ENCODE measurements around the gene MAB21L4. TPM values are rescaled to one million over a fixed set of nuclear protein-coding genes. Genes with fewer than 3 reads are reported as not detected.

Gene MAB21L4
- polyA plus RNA-seq, 2 donors = 181 to 254 TPM

DNA sequence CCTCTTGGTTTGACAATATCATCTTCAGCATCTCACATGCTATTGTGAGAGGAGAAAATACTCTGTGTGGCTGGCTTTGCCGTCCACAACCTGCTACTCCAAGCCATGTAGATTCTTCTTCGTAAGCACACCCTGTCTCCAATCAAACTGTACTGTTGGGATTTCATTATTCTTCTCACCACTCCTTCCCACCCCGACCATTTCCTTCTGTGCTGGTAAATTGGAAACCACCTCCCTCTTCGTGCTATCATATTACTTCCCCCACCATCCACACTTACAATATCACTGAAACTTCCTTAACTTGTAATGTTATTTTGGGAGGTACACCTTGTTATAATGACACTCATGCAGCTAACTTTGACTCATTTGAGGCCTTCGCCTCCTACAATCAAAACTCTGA, 30.6 kb downstream of the MAB21L4 start:
- no peaks in the 10 kb centered on the region for H3K4me1 ChIP-seq (ENCODE audit: control insufficient read depth in 2 of 2, insufficient read depth in 2 of 2, low read length in 1 of 2)
- H3K9me3 ChIP-seq (ENCODE audit: control insufficient read depth in 2 of 2, insufficient read depth in 1 of 2, low read depth in 1 of 2, low read length in 1 of 2) = no peaks in the 10 kb centered on the region
- WGBS, 2 donors = 73 to 81% methylated on average over 5 of the region's 5 CpGs
- no peaks in the 10 kb centered on the region for H3K27me3 ChIP-seq (ENCODE audit: control insufficient read depth in 1 of 2, insufficient read depth in 2 of 2, low read length in 2 of 2)
- no peaks in the 10 kb centered on the region for H3K36me3 ChIP-seq (ENCODE audit: control insufficient read depth in 2 of 2, insufficient read depth in 2 of 2, low read length in 1 of 2)
- H3K4me3 ChIP-seq (ENCODE audit: low read depth in 1 of 2, low read length in 2 of 2) = no peak overlapping the region
- H3K27ac ChIP-seq (ENCODE audit: low read depth in 2 of 2, low read length in 1 of 2) = no peak overlapping the region

DNA sequence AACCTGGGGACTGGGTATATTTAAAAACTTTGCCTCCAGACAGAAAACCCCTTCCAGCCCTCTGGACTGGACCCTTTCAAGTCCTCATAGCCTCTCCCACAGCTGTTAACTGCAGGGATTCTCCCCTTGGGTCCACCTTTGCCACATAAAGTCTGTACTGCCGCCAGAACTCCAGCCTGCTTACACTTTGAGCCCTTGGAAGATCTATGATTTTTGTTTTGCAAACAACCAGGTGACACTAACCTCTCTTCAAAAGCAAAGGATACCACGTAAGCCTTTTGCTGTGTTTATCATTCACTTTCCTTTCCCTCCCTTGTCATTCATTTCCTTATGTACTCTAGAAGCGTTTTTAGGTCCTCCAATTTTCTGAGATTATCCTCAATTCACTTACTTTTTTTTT, 31.5 kb downstream of the MAB21L4 start:
- Histone ChIP-seq H3K4me1 (ENCODE audit: control insufficient read depth in 2 of 2, insufficient read depth in 2 of 2, low read length in 1 of 2) (no peaks in the 10 kb centered on the region), H3K36me3 (ENCODE audit: control insufficient read depth in 2 of 2, insufficient read depth in 2 of 2, low read length in 1 of 2) (no peaks in the 10 kb centered on the region), H3K27ac (ENCODE audit: low read depth in 2 of 2, low read length in 1 of 2) (no peak overlapping the region), H3K9me3 (ENCODE audit: control insufficient read depth in 2 of 2, insufficient read depth in 1 of 2, low read depth in 1 of 2, low read length in 1 of 2) (no peaks in the 10 kb centered on the region), H3K4me3 (ENCODE audit: low read depth in 1 of 2, low read length in 2 of 2) (no peak overlapping the region), H3K27me3 (ENCODE audit: control insufficient read depth in 1 of 2, insufficient read depth in 2 of 2, low read length in 2 of 2) (no peaks in the 10 kb centered on the region)
- WGBS, 2 donors = 81 to 82% methylated on average over 3 of the region's 3 CpGs

DNA sequence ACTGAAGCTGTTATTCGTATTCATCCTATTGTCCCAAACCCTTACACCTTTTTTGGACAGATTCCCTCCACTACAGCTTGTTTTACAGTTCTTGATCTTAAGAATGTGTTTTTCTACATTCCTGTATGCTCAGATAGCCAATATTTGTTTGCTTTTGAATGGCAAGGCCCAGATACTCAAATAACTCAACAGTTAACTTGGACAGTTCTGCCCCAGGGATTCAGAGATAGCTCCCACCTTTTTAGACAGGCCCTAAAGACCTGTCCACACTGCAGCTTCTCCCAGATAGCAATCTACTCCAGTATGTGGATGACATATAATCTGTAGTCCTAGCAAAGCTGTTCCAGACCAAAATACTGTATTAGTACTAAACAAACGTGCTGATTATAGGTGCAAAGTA, 34.4 kb downstream of the MAB21L4 start:
- H3K9me3 ChIP-seq (ENCODE audit: control insufficient read depth in 2 of 2, insufficient read depth in 1 of 2, low read depth in 1 of 2, low read length in 1 of 2) = no peaks in the 10 kb centered on the region
- H3K36me3 ChIP-seq (ENCODE audit: control insufficient read depth in 2 of 2, insufficient read depth in 2 of 2, low read length in 1 of 2) = no peaks in the 10 kb centered on the region
- no peaks in the 10 kb centered on the region for H3K27me3 ChIP-seq (ENCODE audit: control insufficient read depth in 1 of 2, insufficient read depth in 2 of 2, low read length in 2 of 2)
- WGBS, 2 donors = 83 to 84% methylated on average over 2 of the region's 2 CpGs
- H3K27ac ChIP-seq (ENCODE audit: low read depth in 2 of 2, low read length in 1 of 2) = no peak overlapping the region
- no peaks in the 10 kb centered on the region for H3K4me1 ChIP-seq (ENCODE audit: control insufficient read depth in 2 of 2, insufficient read depth in 2 of 2, low read length in 1 of 2)
- no peak overlapping the region for H3K4me3 ChIP-seq (ENCODE audit: low read depth in 1 of 2, low read length in 2 of 2)

DNA sequence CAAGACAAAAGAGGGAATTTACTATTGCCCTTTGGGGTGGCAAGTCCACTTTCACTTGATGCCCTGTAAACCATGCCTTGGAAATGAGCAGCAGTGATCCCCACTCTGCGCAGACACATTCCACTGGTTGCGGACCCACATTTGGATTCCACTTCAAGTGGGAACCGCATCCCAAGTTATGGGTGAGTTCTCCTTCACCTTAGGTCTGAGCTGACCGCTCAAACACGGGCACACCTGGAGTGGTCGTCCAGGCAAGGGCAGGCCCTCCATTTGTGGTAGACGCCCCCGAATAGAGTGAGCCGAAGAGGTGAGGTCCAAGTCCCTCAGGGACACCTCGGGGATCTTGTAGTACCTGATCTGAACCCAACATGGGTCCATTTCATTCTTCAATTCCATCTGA, 37.1 kb downstream of the MAB21L4 start:
- H3K4me3 ChIP-seq (ENCODE audit: low read depth in 1 of 2, low read length in 2 of 2) = no peak overlapping the region
- H3K36me3 ChIP-seq (ENCODE audit: control insufficient read depth in 2 of 2, insufficient read depth in 2 of 2, low read length in 1 of 2) = no peaks in the 10 kb centered on the region
- WGBS, 2 donors = 90 to 92% methylated on average over 10 of the region's 10 CpGs
- no peaks in the 10 kb centered on the region for H3K4me1 ChIP-seq (ENCODE audit: control insufficient read depth in 2 of 2, insufficient read depth in 2 of 2, low read length in 1 of 2)
- no peaks in the 10 kb centered on the region for H3K9me3 ChIP-seq (ENCODE audit: control insufficient read depth in 2 of 2, insufficient read depth in 1 of 2, low read depth in 1 of 2, low read length in 1 of 2)
- H3K27ac ChIP-seq (ENCODE audit: low read depth in 2 of 2, low read length in 1 of 2) = no peak overlapping the region
- H3K27me3 ChIP-seq (ENCODE audit: control insufficient read depth in 1 of 2, insufficient read depth in 2 of 2, low read length in 2 of 2) = no peaks in the 10 kb centered on the region

DNA sequence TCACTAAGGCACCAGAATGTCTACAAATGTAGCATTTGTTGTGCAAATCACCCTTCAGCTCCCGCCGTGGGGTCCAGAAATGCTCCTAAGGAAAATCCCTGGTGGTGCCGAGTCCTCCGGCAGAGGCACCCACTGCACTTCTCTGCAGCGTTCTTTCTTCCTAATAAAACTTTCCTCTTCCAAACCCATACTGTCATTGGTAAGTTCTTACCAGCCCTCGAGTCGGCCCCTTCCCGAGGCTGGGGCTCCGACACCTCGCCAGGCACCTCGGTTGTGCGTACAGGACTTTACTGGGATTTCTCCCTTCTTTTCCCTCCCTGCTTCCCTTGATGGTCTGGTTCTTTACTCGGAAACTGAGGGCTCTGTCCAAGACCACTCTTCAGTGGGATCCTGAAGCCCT, 37.6 kb downstream of the MAB21L4 start:
- H3K4me1 ChIP-seq (ENCODE audit: control insufficient read depth in 2 of 2, insufficient read depth in 2 of 2, low read length in 1 of 2) = no peaks in the 10 kb centered on the region
- 86 to 95% methylated on average over 13 of the region's 13 CpGs for WGBS, 2 donors

DNA sequence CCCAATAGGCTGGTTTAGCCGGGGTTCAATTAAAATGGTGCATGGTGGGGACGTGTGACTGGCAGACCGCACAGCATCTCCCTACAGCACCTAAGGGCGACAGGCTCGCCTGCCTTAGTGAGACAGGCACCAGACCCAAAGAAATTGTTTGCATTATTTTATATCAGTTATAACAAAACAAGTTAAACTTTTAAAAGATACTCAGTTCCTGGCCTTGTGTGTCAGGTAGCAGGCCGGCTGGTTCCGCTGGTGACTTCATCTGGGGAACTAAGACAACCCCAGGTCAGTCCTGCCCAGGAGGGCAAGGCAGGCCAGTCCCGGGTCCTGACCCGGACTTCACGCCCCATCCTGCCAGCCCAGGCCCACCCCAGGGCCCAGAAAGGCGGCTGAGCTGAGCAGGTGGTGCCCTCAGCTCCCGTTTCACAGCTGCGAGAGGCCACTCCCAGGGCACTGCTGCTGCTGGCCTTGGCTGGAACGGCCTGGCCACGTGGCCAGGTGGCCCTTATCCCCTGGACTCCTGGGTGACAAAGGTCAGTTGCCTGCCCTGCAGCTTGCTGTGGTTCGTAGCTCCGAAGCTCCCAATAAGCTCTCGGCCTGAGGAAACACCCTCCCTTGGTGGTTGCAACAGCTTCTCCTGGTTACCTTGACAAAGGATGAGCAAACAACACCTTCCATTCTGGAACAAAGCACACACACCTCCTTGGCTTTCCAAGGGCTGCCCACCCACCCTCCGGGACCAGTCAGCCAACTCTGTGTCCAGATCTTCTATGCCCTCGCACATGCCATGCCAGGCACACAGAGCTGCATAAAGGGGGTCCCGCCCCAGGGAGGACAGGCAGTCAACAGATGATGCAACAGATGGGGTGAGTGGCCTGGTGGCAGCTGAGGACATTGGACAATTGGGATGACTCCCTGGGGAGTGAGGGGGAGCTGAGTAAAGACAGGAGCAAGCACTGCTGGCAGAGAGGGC, 38.6 kb downstream of the MAB21L4 start:
- no peaks in the 10 kb centered on the region for H3K27me3 ChIP-seq (ENCODE audit: control insufficient read depth in 1 of 2, insufficient read depth in 2 of 2, low read length in 2 of 2)

More for the DNA sequence above, 37.6 kb downstream of the MAB21L4 start:
- Histone ChIP-seq H3K36me3 (ENCODE audit: control insufficient read depth in 2 of 2, insufficient read depth in 2 of 2, low read length in 1 of 2) (no peaks in the 10 kb centered on the region), H3K9me3 (ENCODE audit: control insufficient read depth in 2 of 2, insufficient read depth in 1 of 2, low read depth in 1 of 2, low read length in 1 of 2) (no peaks in the 10 kb centered on the region), H3K4me3 (ENCODE audit: low read depth in 1 of 2, low read length in 2 of 2) (no peak overlapping the region), H3K27me3 (ENCODE audit: control insufficient read depth in 1 of 2, insufficient read depth in 2 of 2, low read length in 2 of 2) (no peaks in the 10 kb centered on the region), H3K27ac (ENCODE audit: low read depth in 2 of 2, low read length in 1 of 2) (no peak overlapping the region)

DNA sequence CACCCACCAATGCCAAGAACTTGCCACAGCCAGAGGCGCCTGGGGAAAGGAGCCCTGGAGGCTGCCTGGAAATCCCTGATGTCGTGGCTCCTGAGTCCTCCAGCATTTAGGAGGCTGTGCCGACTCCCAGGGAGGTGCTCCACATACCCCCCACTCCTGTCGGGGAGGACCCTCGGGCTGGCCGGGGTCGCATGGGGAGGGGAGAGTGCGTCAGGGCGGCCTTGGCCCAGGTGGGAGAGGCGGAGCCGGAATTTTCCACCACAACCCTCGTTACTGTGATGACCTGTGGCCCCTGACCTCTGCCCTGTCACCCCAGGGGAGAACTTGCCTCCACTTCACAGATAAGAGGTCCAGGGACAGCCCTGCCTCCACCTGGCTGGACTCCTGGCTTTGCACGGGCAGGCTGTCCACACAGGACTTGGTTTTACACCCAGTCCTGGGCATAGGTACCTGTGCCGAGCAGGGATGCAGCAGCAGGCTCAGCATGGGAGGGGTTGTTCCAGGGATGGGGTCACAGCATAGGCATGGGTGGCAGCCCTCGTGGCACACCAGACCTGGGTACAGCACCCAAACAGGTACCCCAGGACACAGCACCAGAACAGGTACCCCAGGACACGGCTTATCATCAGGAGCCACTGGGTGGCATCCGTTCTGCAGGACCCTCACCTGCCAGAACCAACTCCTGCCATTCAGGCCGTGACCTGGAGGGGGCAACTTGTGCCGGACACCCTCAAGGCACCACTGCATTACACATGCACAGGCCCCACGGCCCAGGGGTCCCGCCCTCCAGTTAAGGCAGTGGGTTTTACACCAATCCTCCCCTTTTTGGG, 39.6 kb downstream of the MAB21L4 start:
- Histone ChIP-seq H3K4me1 (ENCODE audit: control insufficient read depth in 2 of 2, insufficient read depth in 2 of 2, low read length in 1 of 2) (no peaks in the 10 kb centered on the region), H3K36me3 (ENCODE audit: control insufficient read depth in 2 of 2, insufficient read depth in 2 of 2, low read length in 1 of 2) (no peaks in the 10 kb centered on the region), H3K9me3 (ENCODE audit: control insufficient read depth in 2 of 2, insufficient read depth in 1 of 2, low read depth in 1 of 2, low read length in 1 of 2) (no peaks in the 10 kb centered on the region), H3K27ac (ENCODE audit: low read depth in 2 of 2, low read length in 1 of 2) (no peak overlapping the region), H3K27me3 (ENCODE audit: control insufficient read depth in 1 of 2, insufficient read depth in 2 of 2, low read length in 2 of 2) (no peaks in the 10 kb centered on the region), H3K4me3 (ENCODE audit: low read depth in 1 of 2, low read length in 2 of 2) (no peak overlapping the region)
- WGBS, 2 donors = 76 to 77% methylated on average over 21 of the region's 21 CpGs

More for the DNA sequence above, 38.6 kb downstream of the MAB21L4 start:
- H3K9me3 ChIP-seq (ENCODE audit: control insufficient read depth in 2 of 2, insufficient read depth in 1 of 2, low read depth in 1 of 2, low read length in 1 of 2) = no peaks in the 10 kb centered on the region
- no peaks in the 10 kb centered on the region for H3K36me3 ChIP-seq (ENCODE audit: control insufficient read depth in 2 of 2, insufficient read depth in 2 of 2, low read length in 1 of 2)
- WGBS, 2 donors = 78 to 80% methylated on average over 21 of the region's 21 CpGs
- H3K4me3 ChIP-seq (ENCODE audit: low read depth in 1 of 2, low read length in 2 of 2) = no peak overlapping the region
- H3K4me1 ChIP-seq (ENCODE audit: control insufficient read depth in 2 of 2, insufficient read depth in 2 of 2, low read length in 1 of 2) = no peaks in the 10 kb centered on the region
- no peak overlapping the region for H3K27ac ChIP-seq (ENCODE audit: low read depth in 2 of 2, low read length in 1 of 2)

DNA sequence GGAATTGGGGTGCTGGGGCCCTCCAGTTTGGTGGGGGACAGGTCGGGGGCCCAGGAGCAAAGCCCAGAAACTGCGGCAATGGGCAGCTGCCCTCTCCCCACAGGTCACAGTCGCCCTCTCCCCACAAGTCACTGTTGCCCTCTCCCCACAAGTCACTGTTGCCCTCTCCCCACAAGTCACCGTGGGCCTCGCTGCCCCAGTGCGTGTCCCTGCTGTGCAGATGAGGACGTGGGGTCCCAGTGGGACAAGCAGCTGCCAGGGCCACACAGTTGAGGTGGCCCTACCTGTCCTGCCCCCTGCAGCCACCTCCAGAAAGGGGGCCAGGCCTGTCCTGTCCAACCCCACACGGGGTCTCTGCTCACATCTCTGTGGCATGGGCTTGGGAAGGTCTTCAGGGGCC, 40.3 kb downstream of the MAB21L4 start:
- Histone ChIP-seq H3K27ac (ENCODE audit: low read depth in 2 of 2, low read length in 1 of 2) (no peak overlapping the region), H3K4me3 (ENCODE audit: low read depth in 1 of 2, low read length in 2 of 2) (no peak overlapping the region), H3K4me1 (ENCODE audit: control insufficient read depth in 2 of 2, insufficient read depth in 2 of 2, low read length in 1 of 2) (no peaks in the 10 kb centered on the region), H3K9me3 (ENCODE audit: control insufficient read depth in 2 of 2, insufficient read depth in 1 of 2, low read depth in 1 of 2, low read length in 1 of 2) (no peaks in the 10 kb centered on the region), H3K36me3 (ENCODE audit: control insufficient read depth in 2 of 2, insufficient read depth in 2 of 2, low read length in 1 of 2) (no peaks in the 10 kb centered on the region), H3K27me3 (ENCODE audit: control insufficient read depth in 1 of 2, insufficient read depth in 2 of 2, low read length in 2 of 2) (no peaks in the 10 kb centered on the region)
- WGBS, 2 donors = 92 to 93% methylated on average over 8 of the region's 8 CpGs

DNA sequence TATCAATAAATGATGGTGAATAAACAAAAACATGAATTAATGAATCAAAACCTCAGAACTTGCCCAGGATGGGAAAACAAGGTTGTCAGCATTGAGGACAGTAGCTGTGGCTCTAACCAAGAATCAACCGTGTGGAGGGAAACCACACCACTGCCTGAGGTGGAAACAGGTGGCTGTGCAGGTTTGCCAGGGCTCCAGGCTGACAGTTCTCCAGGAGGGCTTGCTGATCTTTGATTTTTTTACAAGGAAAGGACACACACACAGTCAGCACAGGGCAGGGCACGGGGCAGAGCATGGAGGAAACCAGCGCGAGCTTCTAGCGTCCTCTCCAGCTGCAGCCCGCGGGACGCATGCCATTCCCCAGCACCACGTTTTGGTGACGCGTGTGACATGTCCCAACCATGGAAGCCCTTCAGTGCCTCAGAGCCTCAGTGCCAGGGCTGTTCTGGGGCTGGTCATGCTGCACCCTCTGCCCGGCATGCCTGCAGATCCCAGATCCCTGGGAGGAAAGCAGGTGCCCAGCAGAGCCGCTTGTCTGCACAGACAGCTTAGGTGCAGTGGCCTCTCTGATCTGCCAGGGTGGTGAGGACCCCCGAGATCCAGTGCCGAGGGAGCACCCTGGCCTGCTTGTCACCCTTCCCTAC, 43.2 kb downstream of the MAB21L4 start:
- Histone ChIP-seq H3K4me1 (ENCODE audit: control insufficient read depth in 2 of 2, insufficient read depth in 2 of 2, low read length in 1 of 2) (no peaks in the 10 kb centered on the region), H3K36me3 (ENCODE audit: control insufficient read depth in 2 of 2, insufficient read depth in 2 of 2, low read length in 1 of 2) (no peaks in the 10 kb centered on the region), H3K27me3 (ENCODE audit: control insufficient read depth in 1 of 2, insufficient read depth in 2 of 2, low read length in 2 of 2) (no peaks in the 10 kb centered on the region), H3K4me3 (ENCODE audit: low read depth in 1 of 2, low read length in 2 of 2) (no peak overlapping the region), H3K27ac (ENCODE audit: low read depth in 2 of 2, low read length in 1 of 2) (no peak overlapping the region), H3K9me3 (ENCODE audit: control insufficient read depth in 2 of 2, insufficient read depth in 1 of 2, low read depth in 1 of 2, low read length in 1 of 2) (no peaks in the 10 kb centered on the region)
- 81 to 84% methylated on average over 15 of the region's 15 CpGs for WGBS, 2 donors

All from esophagus (tissue), 2 donors.